Measurements from ENCODE around the gene GJA9.
"Not testable (repeated sequence)": the region's sequence is repeated elsewhere in the genome, so short reads cannot be mapped to it uniquely, and the experiment has no call there.

Gene GJA9

DNA sequence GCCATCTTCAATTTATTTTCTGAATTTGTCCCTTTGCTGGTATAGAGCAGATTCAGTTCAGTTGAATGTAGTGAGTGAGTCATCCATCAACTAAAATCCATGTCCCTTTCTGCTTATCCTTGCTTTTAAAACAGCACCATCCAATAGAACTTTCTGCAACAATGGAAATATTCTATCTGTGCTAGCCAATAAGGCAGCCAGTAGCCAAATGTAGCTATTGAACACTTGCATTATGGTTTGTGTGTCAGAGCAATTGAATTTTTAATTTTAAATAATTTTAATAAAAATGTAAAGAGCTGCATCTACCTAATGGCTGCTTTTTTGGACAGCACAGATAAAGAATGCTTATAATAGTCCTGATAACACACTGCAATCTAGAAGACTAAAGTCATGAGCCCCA, at the start of gene GJA9:
GJA9 (minus strand) TSS at position 101 of the 400 bp plus-strand sequence. CDS start 5,489 bp downstream, outside the sequence.
- DNase-seq: no peak

- DNase-seq: peak; percentile 61
These were observed 48.1 kb upstream of the GJA9 start for GRCh38 chr1:38929476-38929875.

DNA sequence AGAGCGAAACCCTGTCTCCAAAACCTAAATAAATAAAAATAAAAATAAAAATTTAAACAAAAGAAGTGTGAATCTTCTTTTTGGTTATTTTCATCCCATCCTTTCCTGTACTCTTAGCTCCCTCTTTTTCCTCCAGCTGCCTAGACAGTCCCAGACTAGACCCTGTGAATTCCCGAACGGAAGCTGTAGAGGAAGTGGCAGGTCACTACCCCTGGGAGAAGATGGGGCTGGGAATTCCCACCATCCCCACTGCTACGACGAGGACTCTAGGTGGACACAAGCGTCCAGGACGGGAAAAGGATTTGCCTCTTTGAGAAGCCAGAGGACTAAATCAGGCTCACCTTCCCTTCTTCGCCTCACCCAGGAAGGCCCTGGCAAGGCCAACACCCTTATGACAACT, 47.7 kb upstream of the GJA9 start:
- no peak for DNase-seq

GRCh38 chr1:38926091-38926490, 44.7 kb upstream of the GJA9 start:
- DNase-seq: no peak

DNA sequence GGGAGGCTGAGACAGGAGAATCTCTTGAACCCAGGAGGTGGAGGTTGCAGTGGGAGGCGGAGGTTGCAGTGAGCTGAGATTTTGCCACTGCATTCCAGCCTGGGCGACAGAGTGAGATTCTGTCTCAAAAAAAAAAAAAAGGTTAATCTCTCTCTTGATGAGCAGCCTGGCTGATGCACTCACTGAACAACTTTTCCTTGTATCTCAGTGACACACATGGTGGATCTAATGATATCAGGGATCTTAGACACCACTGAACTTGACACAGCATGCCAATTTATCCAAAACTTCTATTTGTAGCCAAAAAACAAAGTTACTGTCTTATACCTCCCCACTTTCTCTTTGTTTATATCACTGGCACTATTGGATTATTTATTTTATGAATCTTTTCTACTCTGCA, 44.0 kb upstream of the GJA9 start:
- no peak for DNase-seq

DNA sequence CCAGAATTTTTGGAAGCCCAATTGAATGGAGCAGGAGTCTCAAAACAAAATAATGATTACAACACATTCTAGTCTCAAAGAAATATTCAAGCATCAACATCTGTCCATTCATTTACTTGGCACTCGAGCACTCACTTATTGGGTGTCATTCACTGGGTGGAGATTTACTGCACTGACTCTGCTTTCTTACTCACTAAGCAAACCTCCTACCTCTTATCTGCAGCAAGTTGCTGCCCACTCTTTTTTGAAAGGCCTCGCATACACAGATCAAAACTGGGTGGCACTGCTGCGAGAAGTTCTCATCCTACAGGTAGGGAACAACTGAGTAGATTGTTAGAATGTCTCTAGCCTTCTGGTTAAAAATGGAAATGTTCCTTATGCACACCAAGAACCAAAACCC, 42.2 kb upstream of the GJA9 start:
- no peak for DNase-seq

DNA sequence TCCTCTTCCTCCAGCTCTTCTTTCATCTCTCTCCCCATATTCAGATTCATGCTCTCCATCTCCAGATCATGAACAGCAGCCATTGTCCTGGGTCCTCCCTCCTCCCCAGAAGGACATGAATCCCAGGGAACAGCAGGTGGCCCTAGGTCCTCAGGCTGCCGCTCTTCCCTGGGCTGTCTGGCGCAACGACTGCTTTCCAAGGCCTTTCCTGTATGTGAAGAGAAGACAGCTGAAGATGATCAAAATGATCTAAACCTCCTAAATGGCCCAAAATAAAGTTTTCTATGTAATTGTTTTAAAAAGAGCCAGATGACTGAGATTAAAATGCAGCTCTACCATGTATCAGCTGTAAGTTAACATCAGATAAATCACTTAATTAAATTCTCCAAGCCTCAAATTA, 37.7 kb upstream of the GJA9 start:
- DNase-seq: no peak

GRCh38 chr1:38918568-38918967, 37.2 kb upstream of the GJA9 start:
- no peak for DNase-seq

DNA sequence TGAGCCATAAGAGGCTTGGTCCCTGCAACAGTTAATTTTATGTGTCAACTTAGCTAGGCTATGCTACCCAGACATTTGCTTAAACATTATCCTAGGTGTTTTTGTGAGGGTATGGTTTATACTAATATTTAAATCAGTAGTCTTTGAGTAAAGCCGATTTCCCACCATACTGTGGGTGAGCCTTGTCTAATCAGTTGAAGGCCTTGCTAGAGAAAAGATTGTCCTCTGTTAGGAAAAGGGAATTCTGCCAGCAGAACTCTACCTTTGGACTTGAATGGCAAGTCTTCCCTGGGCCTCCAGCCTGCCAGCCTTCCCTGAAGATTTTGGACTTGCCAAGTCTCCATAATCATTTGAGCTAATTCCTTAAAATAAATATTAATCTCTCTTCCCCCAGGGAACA, 36.4 kb upstream of the GJA9 start:
- no peak for DNase-seq

DNA sequence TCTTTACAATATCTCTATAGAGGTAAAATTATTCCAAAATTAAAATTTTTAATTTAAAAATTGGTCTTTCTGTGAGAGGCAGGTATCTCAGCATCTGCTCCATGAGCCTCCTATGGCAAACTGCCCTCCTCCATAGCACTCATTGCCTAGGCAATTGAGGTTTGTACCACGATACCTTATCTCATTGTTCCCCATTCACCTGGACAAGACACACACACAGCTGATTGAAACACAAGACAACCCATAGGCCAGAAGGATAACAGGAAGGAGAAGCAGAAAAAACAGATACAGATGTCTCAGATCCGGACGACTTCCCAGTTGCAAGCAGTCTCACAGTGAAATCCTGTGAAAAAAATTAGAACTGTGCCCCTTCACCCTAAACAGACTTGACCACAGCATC, 36.0 kb upstream of the GJA9 start:
- DNase-seq: no peak

DNA sequence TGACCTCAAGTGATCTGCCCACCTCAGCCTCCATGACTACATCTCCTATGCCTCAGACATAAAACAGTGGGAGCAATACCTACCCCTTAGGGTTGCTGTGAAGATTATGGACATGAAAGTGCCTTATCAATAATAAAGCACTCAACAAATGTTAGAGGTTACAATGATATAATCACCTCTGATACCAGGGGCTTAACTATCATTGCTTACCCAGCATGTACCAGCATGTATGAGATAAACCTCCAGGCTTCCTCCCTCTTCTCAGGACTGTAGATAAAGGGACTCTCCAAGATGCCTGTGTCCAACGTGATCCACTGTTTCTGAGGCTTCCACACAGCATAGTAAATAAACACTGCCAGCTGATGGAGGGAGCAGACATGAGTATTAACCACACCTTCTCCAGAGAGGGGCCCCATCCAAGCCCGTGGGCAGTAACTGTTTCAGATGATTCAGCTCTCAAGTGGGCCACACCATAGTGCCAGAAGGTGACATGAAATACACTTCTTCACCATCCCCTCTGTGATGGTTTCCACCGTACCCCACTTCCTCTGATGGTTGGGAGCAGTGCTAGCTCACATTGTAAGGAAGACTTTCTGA, 34.1 kb upstream of the GJA9 start:
- DNase-seq: no peak

- not testable (repeated sequence) for DNase-seq
These were observed 33.5 kb upstream of the GJA9 start for GRCh38 chr1:38914908-38915307.

DNA sequence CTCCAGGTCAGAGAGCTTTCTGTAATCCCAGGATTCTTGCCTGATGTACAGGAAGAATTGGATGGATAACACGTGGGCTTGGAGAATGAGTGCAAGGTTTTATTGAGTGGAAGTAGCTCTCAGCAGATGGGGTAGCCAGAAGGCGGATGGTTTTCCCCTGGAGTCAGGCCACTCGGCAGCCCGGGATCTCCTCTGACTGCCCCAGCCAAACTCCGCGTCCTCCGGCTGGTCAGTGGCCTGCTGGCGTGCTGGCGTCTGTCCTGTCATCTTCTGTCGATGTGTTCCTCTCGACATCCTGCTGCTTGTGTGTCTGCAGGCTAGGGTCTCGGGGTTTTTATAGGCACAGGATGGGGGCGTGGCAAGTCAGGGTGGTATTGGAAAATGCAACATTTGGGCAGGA, 27.4 kb upstream of the GJA9 start:
- DNase-seq: no peak

DNA sequence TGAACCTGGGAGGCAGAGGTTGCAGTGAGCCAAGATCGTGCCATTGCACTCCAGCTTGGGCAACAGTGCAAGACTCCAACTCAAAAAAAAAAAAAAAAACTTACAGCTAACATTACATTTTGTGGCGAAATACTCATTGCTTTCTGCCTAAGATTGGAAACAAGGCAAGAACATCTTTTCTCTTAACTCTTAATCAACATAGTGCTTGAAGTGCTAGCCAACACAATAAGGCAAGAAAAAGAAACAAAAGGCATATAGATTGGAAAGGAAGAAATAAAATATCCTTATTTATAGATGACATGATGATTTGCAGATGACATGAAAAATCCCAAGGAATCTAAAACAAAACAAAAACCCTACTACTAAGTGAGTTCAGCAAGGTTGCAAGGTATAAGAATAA, 24.6 kb upstream of the GJA9 start:
- DNase-seq: no peak

GRCh38 chr1:38899560-38899959, 18.2 kb upstream of the GJA9 start:
- no peak for DNase-seq

GRCh38 chr1:38898653-38899230, 17.4 kb upstream of the GJA9 start:
- DNase-seq: no peak

DNA sequence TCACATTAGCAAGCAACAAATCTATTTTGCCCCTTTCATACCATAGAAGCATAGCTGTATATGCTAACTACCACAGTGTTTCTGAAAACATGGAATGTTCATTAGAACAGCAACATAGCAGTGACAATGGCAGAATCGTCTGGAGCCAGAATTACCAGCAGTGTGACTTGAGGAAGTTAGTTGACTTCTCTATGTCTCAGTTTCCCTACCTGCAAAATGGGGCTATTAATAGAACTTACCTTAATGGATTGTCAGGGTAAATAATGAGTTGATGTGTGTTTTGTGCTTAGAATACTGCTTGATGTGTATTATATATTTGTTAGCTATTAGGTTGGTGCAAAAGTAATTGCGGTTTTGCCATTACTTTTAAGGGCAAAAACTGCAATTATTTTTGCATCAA, 14.8 kb upstream of the GJA9 start:
- DNase-seq: no peak

DNA sequence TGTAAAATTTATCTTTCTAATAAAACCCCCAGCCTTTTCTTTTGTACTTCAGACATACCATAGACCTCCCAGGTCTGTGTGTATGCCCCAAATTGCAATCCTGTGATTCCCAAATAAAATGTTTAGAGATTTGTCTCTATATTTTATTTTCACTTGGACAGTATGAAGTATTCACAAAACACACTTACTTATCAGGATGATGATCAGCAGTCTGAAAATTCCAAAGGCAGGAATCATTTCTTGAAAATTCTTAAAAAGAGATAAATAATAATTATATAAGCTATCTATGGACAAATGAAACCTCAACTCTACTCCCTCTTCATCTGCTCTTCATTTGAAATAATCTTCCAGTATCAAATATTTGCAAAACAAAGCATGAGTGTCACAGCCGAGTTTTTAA, 11.6 kb upstream of the GJA9 start:
- no peak for DNase-seq

DNA sequence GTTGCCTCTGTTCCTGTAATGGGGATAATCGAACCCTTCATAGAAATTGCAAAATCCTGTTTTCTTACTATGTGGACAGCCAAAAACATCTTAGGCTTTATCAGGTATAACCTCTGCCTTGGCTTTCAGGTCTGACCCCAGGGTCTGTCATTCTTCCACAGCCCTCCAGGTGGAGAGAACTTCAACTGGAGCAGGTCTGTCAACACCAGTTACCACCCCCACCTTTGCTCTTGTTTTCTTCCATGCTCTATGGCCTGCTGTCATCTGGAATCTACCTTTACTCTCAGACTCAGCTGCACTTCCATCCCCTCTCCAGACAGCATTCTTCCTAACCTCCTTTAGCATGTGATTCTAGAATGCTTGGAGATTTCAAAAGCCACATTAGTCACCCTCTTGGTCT, 10.4 kb upstream of the GJA9 start:
- DNase-seq: no peak

DNA sequence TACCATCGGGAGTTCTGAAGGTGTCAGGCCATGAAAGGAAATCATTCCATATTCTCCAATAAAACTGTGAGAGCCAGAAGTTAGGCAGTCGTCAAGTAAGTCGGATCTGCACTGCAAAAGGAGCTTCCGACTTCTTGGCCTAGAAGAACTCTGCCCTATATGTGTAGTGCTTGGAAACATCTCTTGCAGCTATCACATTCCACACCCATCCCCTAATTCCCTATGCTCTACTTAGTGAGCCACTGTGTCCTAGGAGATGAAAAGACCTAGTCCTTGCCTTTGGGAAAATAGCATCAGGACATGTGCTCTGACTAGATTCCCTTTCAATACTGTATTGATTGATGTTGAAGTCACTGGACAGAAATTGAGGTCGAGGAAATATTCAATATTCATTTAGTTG, 8.2 kb upstream of the GJA9 start:
- no peak for DNase-seq

- DNase-seq: no peak
These were observed 7.3 kb upstream of the GJA9 start for GRCh38 chr1:38888423-38889333.

DNA sequence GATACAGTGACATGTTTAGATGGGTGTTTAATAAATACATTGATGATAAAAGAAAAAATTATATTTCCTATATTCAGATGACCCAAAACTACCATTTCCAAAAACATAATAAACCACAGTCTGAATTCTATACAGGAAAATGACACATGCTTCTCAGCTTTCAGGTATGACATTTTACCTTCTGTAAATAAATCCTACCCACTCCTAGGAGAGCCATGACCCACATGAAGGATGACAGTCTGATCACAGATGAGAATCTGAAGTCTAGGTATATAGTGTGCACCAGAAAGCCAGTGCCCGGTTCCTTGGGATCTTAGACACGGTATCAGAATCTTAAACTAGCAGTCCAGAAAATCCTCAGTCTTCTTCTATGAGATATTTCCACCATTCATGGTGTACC, 3.7 kb upstream of the GJA9 start:
- no peak for DNase-seq

DNA sequence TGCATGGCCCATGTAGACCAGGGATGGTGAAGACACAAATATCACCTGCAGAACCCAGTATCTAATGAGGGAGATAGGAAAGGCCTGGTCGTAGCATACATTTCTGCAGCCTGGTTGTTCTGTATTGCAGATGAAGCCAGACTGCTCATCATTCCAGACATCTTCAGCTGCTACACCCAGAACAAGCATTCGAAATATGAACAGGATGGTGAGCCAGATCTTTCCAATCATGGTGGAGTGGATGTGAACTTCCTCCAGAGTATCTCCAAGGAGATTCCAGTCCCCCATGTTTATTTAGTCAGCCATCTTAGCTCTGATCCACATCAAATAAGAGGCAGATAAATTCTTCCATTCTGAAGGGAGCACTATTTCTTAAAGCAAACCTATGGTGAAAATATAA, 5.6 kb downstream of the GJA9 start:
- DNase-seq: no peak
